ENCODE measurements around the gene KDM5A. TPM values are rescaled to one million over a fixed set of nuclear protein-coding genes. Genes with fewer than 3 reads are reported as not detected.

Gene KDM5A
- polyA plus RNA-seq, 1 experiment, result 26.1 TPM

- no peak for DNase-seq (ENCODE audit: low read depth)
- Histone ChIP-seq H3K4me3 (ENCODE audit: low read depth, low read length) (no peak overlapping the region), H3K27me3 (ENCODE audit: control insufficient read depth, insufficient read depth, low read length) (no peaks in the 10 kb centered on the region; the same call in 1 of the 2 replicates), H3K36me3 (ENCODE audit: control insufficient read depth, insufficient read depth, low read length) (no peaks in the 10 kb centered on the region)
- ChIA-PET CTCF (no interaction called here), POLR2A (no interaction called here)
- TF ChIP-seq CTCF (IDR thresholded peaks at IDR 0.05; ENCODE audit: insufficient read depth, low read depth, low read length), result no peak
Observed at GRCh38 chr12:271161-271560, 118.0 kb downstream of the KDM5A start.

- TF ChIP-seq CTCF (IDR thresholded peaks at IDR 0.05; ENCODE audit: insufficient read depth, low read depth, low read length), result no peak
- ChIA-PET POLR2A (no interaction called here), CTCF (no interaction called here)
- no peak for DNase-seq (ENCODE audit: low read depth)
- H3K36me3 ChIP-seq (ENCODE audit: control insufficient read depth, insufficient read depth, low read length), result no peaks in the 10 kb centered on the region
- H3K4me3 ChIP-seq (ENCODE audit: low read depth, low read length), result no peak overlapping the region
- no peaks in the 10 kb centered on the region; the same call in 1 of the 2 replicates for H3K27me3 ChIP-seq (ENCODE audit: control insufficient read depth, insufficient read depth, low read length)
Observed at GRCh38 chr12:269191-269590, 119.9 kb downstream of the KDM5A start.

- Histone ChIP-seq H3K36me3 (ENCODE audit: control insufficient read depth, insufficient read depth, low read length) (no peaks in the 10 kb centered on the region), H3K4me3 (ENCODE audit: low read depth, low read length) (no peak overlapping the region), H3K27me3 (ENCODE audit: control insufficient read depth, insufficient read depth, low read length) (no peaks in the 10 kb centered on the region; the same call in 1 of the 2 replicates)
- no peak for DNase-seq (ENCODE audit: low read depth)
- TF ChIP-seq CTCF (IDR thresholded peaks at IDR 0.05; ENCODE audit: insufficient read depth, low read depth, low read length), result no peak
- ChIA-PET CTCF (no interaction called here), POLR2A (no interaction called here)
Observed at GRCh38 chr12:268483-268840, 120.7 kb downstream of the KDM5A start.

GRCh38 chr12:267581-268482, 121.3 kb downstream of the KDM5A start:
- no peak overlapping the region for H3K4me3 ChIP-seq (ENCODE audit: low read depth, low read length)
- no peak for TF ChIP-seq CTCF (IDR thresholded peaks at IDR 0.05; ENCODE audit: insufficient read depth, low read depth, low read length)
- no peak for DNase-seq (ENCODE audit: low read depth)
- no peaks in the 10 kb centered on the region; the same call in 1 of the 2 replicates for H3K27me3 ChIP-seq (ENCODE audit: control insufficient read depth, insufficient read depth, low read length)
- ChIA-PET POLR2A (no interaction called here), CTCF (no interaction called here)
- no peaks in the 10 kb centered on the region for H3K36me3 ChIP-seq (ENCODE audit: control insufficient read depth, insufficient read depth, low read length)

- no peak overlapping the region for H3K4me3 ChIP-seq (ENCODE audit: low read depth, low read length)
- ChIA-PET POLR2A (no interaction called here), CTCF (no interaction called here)
- no peaks in the 10 kb centered on the region; the same call in none of the 2 replicates for H3K27me3 ChIP-seq (ENCODE audit: control insufficient read depth, insufficient read depth, low read length)
- no peak for TF ChIP-seq CTCF (IDR thresholded peaks at IDR 0.05; ENCODE audit: insufficient read depth, low read depth, low read length)
- no peaks in the 10 kb centered on the region for H3K36me3 ChIP-seq (ENCODE audit: control insufficient read depth, insufficient read depth, low read length)
- DNase-seq (ENCODE audit: low read depth), result no peak
Observed at GRCh38 chr12:265096-265495, 124.0 kb downstream of the KDM5A start.

Data from BJ (cell line).